SH-SY5Y (cell line): ENCODE data around the gene PID1.

Source experiments
- GATA2 ChIP-seq: IDR thresholded peaks from 2 replicates; pipeline ENCODE4 v1.6.1; 2011; ENCODE audit warnings: mild to moderate bottlenecking, low read depth, low read length
- GATA3 ChIP-seq: IDR thresholded peaks from 2 replicates; pipeline ENCODE4 v1.6.1; 2011; ENCODE audit warnings: low read depth, mild to moderate bottlenecking, low read length, moderate library complexity

- TF ChIP-seq GATA3 (no peak), GATA2 (no peak)
Measured at GRCh38 chr2:229235131-229235914, 35.8 kb downstream of the PID1 start.
